Medulla oblongata (tissue), 1 donor: ENCODE results near the gene HEMGN.

ENCODE experiments used
- DNase-seq: peaks from one replicate; pipeline ENCODE4 v3.0.0-alpha.2; 2015; ENCODE audit errors: extremely low spot score

The HEMGN gene

GRCh38 chr9:97928986-97929604, 8.9 kb downstream of the HEMGN start:
- DNase-seq = no peak

- DNase-seq = no peak
Observed at GRCh38 chr9:97925497-97926334, 12.3 kb downstream of the HEMGN start.

GRCh38 chr9:97924386-97924785, 13.6 kb downstream of the HEMGN start:
- peak; percentile 37 for DNase-seq

- peak; percentile 94 for DNase-seq
Observed at GRCh38 chr9:97923529-97924108, 14.4 kb downstream of the HEMGN start.

- DNase-seq = peak; percentile 98
Observed at GRCh38 chr9:97921959-97922724, 15.8 kb downstream of the HEMGN start, which contains the start of gene TRMO. Gene TRMO, minus strand, starts transcription at chr9:97922500. Its CDS starts 7 bp downstream, at chr9:97922493.

GRCh38 chr9:97919217-97919813, 18.7 kb downstream of the HEMGN start:
- DNase-seq = peak; percentile 22

GRCh38 chr9:97918611-97919010, 19.4 kb downstream of the HEMGN start:
- DNase-seq = no peak

GRCh38 chr9:97911970-97912369, 26.0 kb downstream of the HEMGN start:
- no peak for DNase-seq

- DNase-seq = no peak
Observed at GRCh38 chr9:97911528-97911927, 26.4 kb downstream of the HEMGN start.

- no peak for DNase-seq
Observed at GRCh38 chr9:97910357-97910756, 27.6 kb downstream of the HEMGN start.

- no peak for DNase-seq
Observed at GRCh38 chr9:97908705-97909104, 29.3 kb downstream of the HEMGN start.

- no peak for DNase-seq
Observed at GRCh38 chr9:97907632-97908031, 30.3 kb downstream of the HEMGN start.

GRCh38 chr9:97907046-97907445, 30.9 kb downstream of the HEMGN start:
- peak; percentile 14 for DNase-seq

GRCh38 chr9:97906236-97906831, 31.6 kb downstream of the HEMGN start:
- DNase-seq = peak; percentile 78

GRCh38 chr9:97905228-97905627, 32.7 kb downstream of the HEMGN start:
- DNase-seq = no peak

- DNase-seq = no peak
Observed at GRCh38 chr9:97904725-97905124, 33.2 kb downstream of the HEMGN start.

- DNase-seq = no peak
Observed at GRCh38 chr9:97903177-97903576, 34.8 kb downstream of the HEMGN start.

- DNase-seq = peak; percentile 59
Observed at GRCh38 chr9:97900738-97901565, 37.0 kb downstream of the HEMGN start.

GRCh38 chr9:97900103-97900737, 37.8 kb downstream of the HEMGN start:
- DNase-seq = no peak
